GM19395 (cell line): ENCODE data around the gene EPSTI1.
"Not testable (repeated sequence)": the region's sequence is repeated elsewhere in the genome, so short reads cannot be mapped to it uniquely, and the experiment has no call there.

Experiments used
- ATAC-seq: cut with Tn5 transposase; IDR thresholded peaks from one replicate; pipeline ENCODE4 v1.9.1; 2021; ENCODE audit warnings: mild to moderate bottlenecking, moderate library complexity; ENCODE audit not compliant: unreplicated experiment

The EPSTI1 gene

GRCh38 chr13:43006893-43007631 lies 15.0 kb upstream of the EPSTI1 start:
- no peak for ATAC-seq

- no peak for ATAC-seq
These were observed 13.6 kb upstream of the EPSTI1 start for GRCh38 chr13:43005460-43006236.

GRCh38 chr13:43003729-43004128 lies 11.7 kb upstream of the EPSTI1 start:
- ATAC-seq: no peak

- ATAC-seq: no peak
These were observed 11.0 kb upstream of the EPSTI1 start for GRCh38 chr13:43003010-43003409.

GRCh38 chr13:43002021-43002420 lies 10.0 kb upstream of the EPSTI1 start:
- ATAC-seq: no peak

GRCh38 chr13:43000676-43001075 lies 8.6 kb upstream of the EPSTI1 start:
- no peak for ATAC-seq

- ATAC-seq: no peak
These were observed 7.5 kb upstream of the EPSTI1 start for GRCh38 chr13:42999491-42999890.

- no peak for ATAC-seq
These were observed 5.3 kb upstream of the EPSTI1 start for GRCh38 chr13:42997381-42997780.

GRCh38 chr13:42996584-42996983 lies 4.5 kb upstream of the EPSTI1 start:
- no peak for ATAC-seq

GRCh38 chr13:42994878-42995277 lies 2.8 kb upstream of the EPSTI1 start:
- no peak for ATAC-seq

GRCh38 chr13:42992764-42993122 lies 702 bp upstream of the EPSTI1 start:
- peak; percentile 5 for ATAC-seq

GRCh38 chr13:42991233-42991897 lies 676 bp downstream of the EPSTI1 start:
- not testable (repeated sequence) for ATAC-seq

GRCh38 chr13:42990291-42991232 lies 1.5 kb downstream of the EPSTI1 start:
- ATAC-seq: no peak

- no peak for ATAC-seq
These were observed 5.9 kb downstream of the EPSTI1 start for GRCh38 chr13:42986176-42986574.

- ATAC-seq: no peak
These were observed 6.5 kb downstream of the EPSTI1 start for GRCh38 chr13:42985312-42986175.

- no peak for ATAC-seq
These were observed 7.3 kb downstream of the EPSTI1 start for GRCh38 chr13:42984691-42985090.

GRCh38 chr13:42984026-42984425 lies 8.0 kb downstream of the EPSTI1 start:
- no peak for ATAC-seq

- no peak for ATAC-seq
These were observed 10.2 kb downstream of the EPSTI1 start for GRCh38 chr13:42981853-42982252.

- no peak for ATAC-seq
These were observed 10.7 kb downstream of the EPSTI1 start for GRCh38 chr13:42981317-42981716.

- ATAC-seq: no peak
These were observed 14.8 kb downstream of the EPSTI1 start for GRCh38 chr13:42977219-42977659.
